K562 (cell line): ENCODE results near the gene ZNF30. TPM values are rescaled to one million over a fixed set of nuclear protein-coding genes. Genes with fewer than 3 reads are reported as not detected.

Experiments
- CBFB ChIP-seq: sonication (generic); formaldehyde crosslinking; IDR thresholded peaks from 2 replicates; pipeline ENCODE4 v1.4.0; 2020; ENCODE audit warnings: mild to moderate bottlenecking, missing genetic modification reagents
- CHD4 ChIP-seq: fragments of 200-600 bp; sonication (generic); IDR thresholded peaks from 3 replicates; pipeline ENCODE4 v1.6.1; 2012; ENCODE audit warnings: low read depth, mild to moderate bottlenecking, mixed read lengths, low read length, inconsistent platforms; ENCODE audit not compliant: insufficient read depth, insufficient replicate concordance, poor library complexity, severe bottlenecking
- CTBP1 ChIP-seq: fragments of 450-650 bp; IDR thresholded peaks from 2 replicates; pipeline ENCODE4 v1.6.1; 2016; ENCODE audit warnings: borderline replicate concordance
- EP400 ChIP-seq: fragments of 450-650 bp; IDR thresholded peaks from 2 replicates; pipeline ENCODE4 v1.6.1; 2017; ENCODE audit warnings: antibody characterized with exemption, mild to moderate bottlenecking, moderate library complexity
- HDGF ChIP-seq: fragments of 450-650 bp; IDR thresholded peaks from 2 replicates; pipeline ENCODE4 v1.6.1; 2016
- NCOA6 ChIP-seq: fragments of 450-650 bp; IDR thresholded peaks from 2 replicates; pipeline ENCODE4 v1.6.1; 2017; ENCODE audit warnings: mild to moderate bottlenecking
- NFRKB ChIP-seq: fragments of 450-650 bp; IDR thresholded peaks from 2 replicates; pipeline ENCODE4 v1.6.1; 2016; ENCODE audit warnings: low read depth
- PHF8 ChIP-seq: fragments of 200-600 bp; sonication (generic); IDR thresholded peaks from 2 replicates; pipeline ENCODE4 v1.6.1; 2012; ENCODE audit warnings: mixed run types, mild to moderate bottlenecking, inconsistent platforms, low read length, moderate library complexity, borderline replicate concordance
- TCF7 ChIP-seq: sonication (generic); IDR thresholded peaks from 2 replicates; pipeline ENCODE4 v1.6.1; 2016; ENCODE audit warnings: antibody characterized with exemption, borderline replicate concordance
- ZNF584 ChIP-seq: fragments of 200-800 bp; sonication (Bioruptor generic); IDR thresholded peaks from 2 replicates; pipeline ENCODE4 v1.6.1; 2016; ENCODE audit warnings: low read depth, mild to moderate bottlenecking, missing genetic modification characterization, missing compliant biosample characterization
- polyA plus RNA-seq, 8 experiments: library from polyadenylated mRNA; depleted of rRNA in 4 of 8; stranded (reverse) in 5 of 8; unstranded in 3 of 8; fragments of >200 nt; fragmentation: Nextera tagmentation in 2 of 8; fragmentation: Illumina TruSeq in 1 of 8; extraction: Ambion mirVana in 2 of 8; extraction: Trizol in 1 of 8; gene quantifications; 2 replicates each; pipeline versions ENCODE4 v1.2.1 to v1.2.3, GENCODE V29; 2011 to 2014; ENCODE audit warnings: inconsistent platforms in 1 of 8, missing spikeins in 1 of 8
- total RNA-seq, 7 experiments: library from RNA; depleted of rRNA in 6 of 7; stranded (reverse); fragments of >200 nt in 6 of 7; fragmentation: Illumina TruSeq in 2 of 7; extraction: Trizol in 2 of 7; gene quantifications; 2 replicates each; pipeline versions ENCODE4 v1.2.1 to v1.2.3, GENCODE V29; 2011 to 2021; ENCODE audit warnings: low replicate concordance in 1 of 7
- TF ChIP-seq, protein P1 (sequence below): fragments of 250-450 bp; sonication (Bioruptor Pico); IDR thresholded peaks from 2 replicates; pipeline ENCODE4 v1.4.0; 2020
- TF ChIP-seq, protein P2 (sequence below), 2 experiments: IDR thresholded peaks; 2 replicates each; pipeline ENCODE4 v1.6.1; 2012; ENCODE audit warnings: improper control_type of control experiment in 2 of 2, low read depth in 2 of 2, low read length in 2 of 2, borderline replicate concordance in 1 of 2
- TF ChIP-seq, protein P3 (sequence below), 2 experiments: fragments of 450-650 bp; conservative IDR thresholded peaks; 2 replicates each; pipeline ENCODE4 v1.6.1; 2017; ENCODE audit warnings: mild to moderate bottlenecking in 2 of 2, moderate library complexity in 2 of 2
- TF ChIP-seq, protein P4 (sequence below): fragments of 450-650 bp; conservative IDR thresholded peaks from 2 replicates; pipeline ENCODE4 v1.6.1; 2016; ENCODE audit warnings: missing genetic modification characterization, low read depth, mild to moderate bottlenecking, control low read depth, missing compliant biosample characterization

Gene ZNF30
- total and polyA plus RNA-seq, 9 of the 15 experiments (the other 6 are each of a cell fraction or from before 2014, with no cell fraction given): 7.3 to 13.4 (median 10.6) TPM

DNA sequence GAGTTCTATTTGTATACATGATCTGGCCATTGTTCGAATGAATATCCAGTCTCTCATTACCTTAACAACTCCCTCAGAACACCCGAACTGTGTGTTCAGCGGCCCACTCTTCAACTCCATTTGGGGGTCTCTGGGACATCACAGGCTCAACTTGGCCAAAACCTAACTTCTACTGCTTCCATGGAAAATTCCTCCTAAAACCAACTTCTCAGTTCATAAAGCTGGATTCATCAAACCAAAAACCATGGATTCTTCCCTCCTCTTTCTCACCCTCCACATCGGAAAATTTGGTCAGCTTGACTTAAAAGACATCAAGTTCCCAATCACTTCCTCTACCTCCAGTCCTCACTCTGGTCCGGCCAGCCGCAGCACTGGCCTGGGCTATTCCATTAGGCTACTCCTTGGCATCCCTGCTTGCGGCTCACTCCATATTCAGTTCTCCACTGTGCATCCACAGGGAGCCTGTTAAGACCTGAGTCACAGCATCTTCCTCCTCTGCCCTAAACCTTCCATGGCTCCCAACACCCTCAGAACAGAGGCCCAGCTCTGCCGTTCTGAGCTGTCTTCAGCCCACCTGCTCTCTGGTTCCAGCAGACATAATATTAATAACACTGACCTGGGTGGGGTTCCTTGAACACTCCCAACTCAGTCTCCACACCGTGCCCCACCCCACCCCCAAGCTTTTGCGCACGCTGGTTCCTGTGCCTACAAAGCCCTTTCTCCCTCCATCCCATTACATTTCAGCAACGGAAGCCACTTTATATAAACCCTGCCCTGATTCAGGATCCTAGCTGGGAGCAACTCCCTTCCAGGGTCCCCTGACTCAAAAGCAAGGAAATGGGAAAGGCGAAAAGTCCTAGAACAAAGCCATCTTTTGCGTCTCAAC, 36.2 kb downstream of the ZNF30 start (continued):
- TF ChIP-seq, protein P1, sequence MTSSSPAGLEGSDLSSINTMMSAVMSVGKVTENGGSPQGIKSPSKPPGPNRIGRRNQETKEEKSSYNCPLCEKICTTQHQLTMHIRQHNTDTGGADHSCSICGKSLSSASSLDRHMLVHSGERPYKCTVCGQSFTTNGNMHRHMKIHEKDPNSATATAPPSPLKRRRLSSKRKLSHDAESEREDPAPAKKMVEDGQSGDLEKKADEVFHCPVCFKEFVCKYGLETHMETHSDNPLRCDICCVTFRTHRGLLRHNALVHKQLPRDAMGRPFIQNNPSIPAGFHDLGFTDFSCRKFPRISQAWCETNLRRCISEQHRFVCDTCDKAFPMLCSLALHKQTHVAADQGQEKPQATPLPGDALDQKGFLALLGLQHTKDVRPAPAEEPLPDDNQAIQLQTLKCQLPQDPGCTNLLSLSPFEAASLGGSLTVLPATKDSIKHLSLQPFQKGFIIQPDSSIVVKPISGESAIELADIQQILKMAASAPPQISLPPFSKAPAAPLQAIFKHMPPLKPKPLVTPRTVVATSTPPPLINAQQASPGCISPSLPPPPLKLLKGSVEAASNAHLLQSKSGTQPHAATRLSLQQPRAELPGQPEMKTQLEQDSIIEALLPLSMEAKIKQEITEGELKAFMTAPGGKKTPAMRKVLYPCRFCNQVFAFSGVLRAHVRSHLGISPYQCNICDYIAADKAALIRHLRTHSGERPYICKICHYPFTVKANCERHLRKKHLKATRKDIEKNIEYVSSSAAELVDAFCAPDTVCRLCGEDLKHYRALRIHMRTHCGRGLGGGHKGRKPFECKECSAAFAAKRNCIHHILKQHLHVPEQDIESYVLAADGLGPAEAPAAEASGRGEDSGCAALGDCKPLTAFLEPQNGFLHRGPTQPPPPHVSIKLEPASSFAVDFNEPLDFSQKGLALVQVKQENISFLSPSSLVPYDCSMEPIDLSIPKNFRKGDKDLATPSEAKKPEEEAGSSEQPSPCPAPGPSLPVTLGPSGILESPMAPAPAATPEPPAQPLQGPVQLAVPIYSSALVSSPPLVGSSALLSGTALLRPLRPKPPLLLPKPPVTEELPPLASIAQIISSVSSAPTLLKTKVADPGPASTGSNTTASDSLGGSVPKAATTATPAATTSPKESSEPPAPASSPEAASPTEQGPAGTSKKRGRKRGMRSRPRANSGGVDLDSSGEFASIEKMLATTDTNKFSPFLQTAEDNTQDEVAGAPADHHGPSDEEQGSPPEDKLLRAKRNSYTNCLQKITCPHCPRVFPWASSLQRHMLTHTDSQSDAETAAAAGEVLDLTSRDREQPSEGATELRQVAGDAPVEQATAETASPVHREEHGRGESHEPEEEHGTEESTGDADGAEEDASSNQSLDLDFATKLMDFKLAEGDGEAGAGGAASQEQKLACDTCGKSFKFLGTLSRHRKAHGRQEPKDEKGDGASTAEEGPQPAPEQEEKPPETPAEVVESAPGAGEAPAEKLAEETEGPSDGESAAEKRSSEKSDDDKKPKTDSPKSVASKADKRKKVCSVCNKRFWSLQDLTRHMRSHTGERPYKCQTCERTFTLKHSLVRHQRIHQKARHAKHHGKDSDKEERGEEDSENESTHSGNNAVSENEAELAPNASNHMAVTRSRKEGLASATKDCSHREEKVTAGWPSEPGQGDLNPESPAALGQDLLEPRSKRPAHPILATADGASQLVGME (CRISPR knock-in tag): no peak
- TF ChIP-seq, protein P2, sequence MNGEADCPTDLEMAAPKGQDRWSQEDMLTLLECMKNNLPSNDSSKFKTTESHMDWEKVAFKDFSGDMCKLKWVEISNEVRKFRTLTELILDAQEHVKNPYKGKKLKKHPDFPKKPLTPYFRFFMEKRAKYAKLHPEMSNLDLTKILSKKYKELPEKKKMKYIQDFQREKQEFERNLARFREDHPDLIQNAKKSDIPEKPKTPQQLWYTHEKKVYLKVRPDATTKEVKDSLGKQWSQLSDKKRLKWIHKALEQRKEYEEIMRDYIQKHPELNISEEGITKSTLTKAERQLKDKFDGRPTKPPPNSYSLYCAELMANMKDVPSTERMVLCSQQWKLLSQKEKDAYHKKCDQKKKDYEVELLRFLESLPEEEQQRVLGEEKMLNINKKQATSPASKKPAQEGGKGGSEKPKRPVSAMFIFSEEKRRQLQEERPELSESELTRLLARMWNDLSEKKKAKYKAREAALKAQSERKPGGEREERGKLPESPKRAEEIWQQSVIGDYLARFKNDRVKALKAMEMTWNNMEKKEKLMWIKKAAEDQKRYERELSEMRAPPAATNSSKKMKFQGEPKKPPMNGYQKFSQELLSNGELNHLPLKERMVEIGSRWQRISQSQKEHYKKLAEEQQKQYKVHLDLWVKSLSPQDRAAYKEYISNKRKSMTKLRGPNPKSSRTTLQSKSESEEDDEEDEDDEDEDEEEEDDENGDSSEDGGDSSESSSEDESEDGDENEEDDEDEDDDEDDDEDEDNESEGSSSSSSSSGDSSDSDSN (IDR thresholded peaks at IDR 0.05; ENCODE audit: borderline replicate concordance in 1 of 2, low read depth in 2 of 2, low read length in 2 of 2): 0 out of 4 replicates have a peak, but pooled peaks of 1 of the 2 experiments have one; percentile 41
- TF ChIP-seq CHD4: no peak
- TF ChIP-seq ZNF584: 0 out of 2 replicates have a peak, but pooled peaks have one; percentile 29
- TF ChIP-seq HDGF: no peak
- TF ChIP-seq CTBP1: 0 out of 2 replicates have a peak, but pooled peaks have one; percentile 1
- TF ChIP-seq, protein P3, sequence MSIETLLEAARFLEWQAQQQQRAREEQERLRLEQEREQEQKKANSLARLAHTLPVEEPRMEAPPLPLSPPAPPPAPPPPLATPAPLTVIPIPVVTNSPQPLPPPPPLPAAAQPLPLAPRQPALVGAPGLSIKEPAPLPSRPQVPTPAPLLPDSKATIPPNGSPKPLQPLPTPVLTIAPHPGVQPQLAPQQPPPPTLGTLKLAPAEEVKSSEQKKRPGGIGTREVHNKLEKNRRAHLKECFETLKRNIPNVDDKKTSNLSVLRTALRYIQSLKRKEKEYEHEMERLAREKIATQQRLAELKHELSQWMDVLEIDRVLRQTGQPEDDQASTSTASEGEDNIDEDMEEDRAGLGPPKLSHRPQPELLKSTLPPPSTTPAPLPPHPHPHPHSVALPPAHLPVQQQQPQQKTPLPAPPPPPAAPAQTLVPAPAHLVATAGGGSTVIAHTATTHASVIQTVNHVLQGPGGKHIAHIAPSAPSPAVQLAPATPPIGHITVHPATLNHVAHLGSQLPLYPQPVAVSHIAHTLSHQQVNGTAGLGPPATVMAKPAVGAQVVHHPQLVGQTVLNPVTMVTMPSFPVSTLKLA (conservative IDR thresholded peaks at IDR 0.05): no peak; a peak in 1 of 4 replicates
- peak; percentile 7; the same call in 1 of the 2 replicates for TF ChIP-seq EP400
- TF ChIP-seq CBFB (CRISPR knock-in tag): no peak
- 0 out of 2 replicates have a peak, but pooled peaks have one; percentile 67 for TF ChIP-seq NFRKB
- TF ChIP-seq, protein P4, sequence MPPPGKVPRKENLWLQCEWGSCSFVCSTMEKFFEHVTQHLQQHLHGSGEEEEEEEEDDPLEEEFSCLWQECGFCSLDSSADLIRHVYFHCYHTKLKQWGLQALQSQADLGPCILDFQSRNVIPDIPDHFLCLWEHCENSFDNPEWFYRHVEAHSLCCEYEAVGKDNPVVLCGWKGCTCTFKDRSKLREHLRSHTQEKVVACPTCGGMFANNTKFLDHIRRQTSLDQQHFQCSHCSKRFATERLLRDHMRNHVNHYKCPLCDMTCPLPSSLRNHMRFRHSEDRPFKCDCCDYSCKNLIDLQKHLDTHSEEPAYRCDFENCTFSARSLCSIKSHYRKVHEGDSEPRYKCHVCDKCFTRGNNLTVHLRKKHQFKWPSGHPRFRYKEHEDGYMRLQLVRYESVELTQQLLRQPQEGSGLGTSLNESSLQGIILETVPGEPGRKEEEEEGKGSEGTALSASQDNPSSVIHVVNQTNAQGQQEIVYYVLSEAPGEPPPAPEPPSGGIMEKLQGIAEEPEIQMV (tag): peak; percentile 99
- TF ChIP-seq PHF8: no peak
- no peak for TF ChIP-seq NCOA6
- TF ChIP-seq TCF7: no peak
